WTC11 (cell line): Measurements from ENCODE around the gene LRMDA.

Source experiments
- CREB1 ChIP-seq: sonication (generic); formaldehyde crosslinking; IDR thresholded peaks from 2 replicates; pipeline ENCODE4 v1.8.0; 2023; ENCODE audit warnings: mild to moderate bottlenecking, missing genetic modification reagents
- ELF4 ChIP-seq: sonication (generic); formaldehyde crosslinking; IDR thresholded peaks from 2 replicates; pipeline ENCODE4 v1.8.1; 2022; ENCODE audit warnings: low read depth, mild to moderate bottlenecking, moderate library complexity, missing genetic modification reagents
- ETV6 ChIP-seq: sonication (generic); formaldehyde crosslinking; IDR thresholded peaks from 2 replicates; pipeline ENCODE4 v1.8.1; 2022; ENCODE audit warnings: mild to moderate bottlenecking, missing genetic modification reagents
- FOXP1 ChIP-seq: sonication (generic); formaldehyde crosslinking; IDR thresholded peaks from 2 replicates; pipeline ENCODE4 v1.8.0; 2022; ENCODE audit warnings: missing genetic modification reagents, mild to moderate bottlenecking, moderate library complexity, borderline replicate concordance
- NFE2L1 ChIP-seq: sonication (generic); formaldehyde crosslinking; IDR thresholded peaks from 2 replicates; pipeline ENCODE4 v1.8.1; 2023; ENCODE audit warnings: missing genetic modification reagents
- NR1H2 ChIP-seq: sonication (generic); formaldehyde crosslinking; IDR thresholded peaks from 2 replicates; pipeline ENCODE4 v1.9.0; 2021; ENCODE audit warnings: mild to moderate bottlenecking, moderate library complexity, missing genetic modification reagents
- SMAD3 ChIP-seq: sonication (generic); formaldehyde crosslinking; IDR thresholded peaks from 2 replicates; pipeline ENCODE4 v1.8.0; 2022; ENCODE audit warnings: missing genetic modification reagents, mild to moderate bottlenecking, borderline replicate concordance
- SP1 ChIP-seq: sonication (generic); formaldehyde crosslinking; conservative IDR thresholded peaks from 2 replicates; pipeline ENCODE4 v1.8.1; 2022; ENCODE audit warnings: missing genetic modification reagents
- TP53 ChIP-seq: sonication (generic); formaldehyde crosslinking; IDR thresholded peaks from 2 replicates; pipeline ENCODE4 v1.8.1; 2023; ENCODE audit warnings: mild to moderate bottlenecking, missing genetic modification reagents
- ZNF232 ChIP-seq: sonication (generic); formaldehyde crosslinking; IDR thresholded peaks from 2 replicates; pipeline ENCODE4 v1.8.0; 2022; ENCODE audit warnings: mild to moderate bottlenecking, missing genetic modification reagents
- TF ChIP-seq, protein P1 (sequence below): fragments of 200-600 bp; IDR thresholded peaks from 2 replicates; pipeline ENCODE4 v1.8.0; 2022; ENCODE audit warnings: antibody characterized with exemption
- TF ChIP-seq, protein P2 (sequence below): sonication (generic); formaldehyde crosslinking; IDR thresholded peaks from 2 replicates; pipeline ENCODE4 v1.8.0; 2022; ENCODE audit warnings: mild to moderate bottlenecking, missing genetic modification reagents
- TF ChIP-seq, protein P3 (sequence below): sonication (generic); formaldehyde crosslinking; conservative IDR thresholded peaks from 2 replicates; pipeline ENCODE4 v1.8.1; 2022; ENCODE audit warnings: mild to moderate bottlenecking, missing genetic modification reagents

DNA sequence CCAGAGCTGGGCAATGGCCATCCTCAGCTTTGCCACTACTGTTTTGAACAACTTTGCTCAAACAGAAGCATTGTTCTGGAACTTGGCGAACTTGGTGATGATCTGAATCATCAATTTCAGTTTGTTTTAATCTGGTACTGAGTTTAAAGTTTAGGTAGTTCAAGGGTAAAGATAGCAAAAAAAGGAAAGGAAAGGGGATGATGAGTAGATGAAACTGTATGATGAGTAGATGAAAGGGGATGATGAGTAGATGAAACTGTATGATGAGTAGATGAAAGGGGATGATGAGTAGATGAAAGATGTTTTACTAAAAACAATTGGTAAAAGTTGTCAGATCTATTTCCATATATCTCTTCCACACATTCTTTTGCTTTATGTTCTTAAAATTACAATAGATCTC is 737.0 kb downstream of the LRMDA start:
- no peak for TF ChIP-seq SMAD3
- no peak for TF ChIP-seq ELF4 (CRISPR knock-in tag)
- TF ChIP-seq, protein P1, sequence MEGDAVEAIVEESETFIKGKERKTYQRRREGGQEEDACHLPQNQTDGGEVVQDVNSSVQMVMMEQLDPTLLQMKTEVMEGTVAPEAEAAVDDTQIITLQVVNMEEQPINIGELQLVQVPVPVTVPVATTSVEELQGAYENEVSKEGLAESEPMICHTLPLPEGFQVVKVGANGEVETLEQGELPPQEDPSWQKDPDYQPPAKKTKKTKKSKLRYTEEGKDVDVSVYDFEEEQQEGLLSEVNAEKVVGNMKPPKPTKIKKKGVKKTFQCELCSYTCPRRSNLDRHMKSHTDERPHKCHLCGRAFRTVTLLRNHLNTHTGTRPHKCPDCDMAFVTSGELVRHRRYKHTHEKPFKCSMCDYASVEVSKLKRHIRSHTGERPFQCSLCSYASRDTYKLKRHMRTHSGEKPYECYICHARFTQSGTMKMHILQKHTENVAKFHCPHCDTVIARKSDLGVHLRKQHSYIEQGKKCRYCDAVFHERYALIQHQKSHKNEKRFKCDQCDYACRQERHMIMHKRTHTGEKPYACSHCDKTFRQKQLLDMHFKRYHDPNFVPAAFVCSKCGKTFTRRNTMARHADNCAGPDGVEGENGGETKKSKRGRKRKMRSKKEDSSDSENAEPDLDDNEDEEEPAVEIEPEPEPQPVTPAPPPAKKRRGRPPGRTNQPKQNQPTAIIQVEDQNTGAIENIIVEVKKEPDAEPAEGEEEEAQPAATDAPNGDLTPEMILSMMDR = no peak
- TF ChIP-seq, protein P2, sequence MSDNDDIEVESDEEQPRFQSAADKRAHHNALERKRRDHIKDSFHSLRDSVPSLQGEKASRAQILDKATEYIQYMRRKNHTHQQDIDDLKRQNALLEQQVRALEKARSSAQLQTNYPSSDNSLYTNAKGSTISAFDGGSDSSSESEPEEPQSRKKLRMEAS = no peak
- no peak for TF ChIP-seq FOXP1
- TF ChIP-seq NR1H2 (CRISPR knock-in tag) = no peak
- no peak for TF ChIP-seq ETV6
- TF ChIP-seq ZNF232 = no peak
- no peak for TF ChIP-seq CREB1 (CRISPR knock-in tag)
- no peak for TF ChIP-seq TP53 (CRISPR knock-in tag)
- no peak for TF ChIP-seq NFE2L1 (CRISPR knock-in tag)
- TF ChIP-seq, protein P3, sequence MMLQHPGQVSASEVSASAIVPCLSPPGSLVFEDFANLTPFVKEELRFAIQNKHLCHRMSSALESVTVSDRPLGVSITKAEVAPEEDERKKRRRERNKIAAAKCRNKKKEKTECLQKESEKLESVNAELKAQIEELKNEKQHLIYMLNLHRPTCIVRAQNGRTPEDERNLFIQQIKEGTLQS (CRISPR knock-in tag) = no peak
- no peak for TF ChIP-seq SP1 (CRISPR knock-in tag)
